GM21381 (cell line): ENCODE data around the gene KDM2B.
"Not testable (repeated sequence)": the region's sequence is repeated elsewhere in the genome, so short reads cannot be mapped to it uniquely, and the experiment has no call there.

Source experiments
- ATAC-seq: cut with Tn5 transposase; IDR thresholded peaks from one replicate; pipeline ENCODE4 v1.9.1; 2021; ENCODE audit warnings: mild to moderate bottlenecking, moderate library complexity; ENCODE audit not compliant: unreplicated experiment

KDM2B gene

GRCh38 chr12:121507984-121508383, 72.8 kb downstream of the KDM2B start:
- no peak for ATAC-seq

GRCh38 chr12:121507245-121507644, 73.6 kb downstream of the KDM2B start:
- ATAC-seq = no peak

- ATAC-seq = no peak
Observed at GRCh38 chr12:121505513-121505912, 75.3 kb downstream of the KDM2B start.

- no peak for ATAC-seq
Observed at GRCh38 chr12:121504505-121504904, 76.3 kb downstream of the KDM2B start.

- ATAC-seq = no peak
Observed at GRCh38 chr12:121503395-121503794, 77.4 kb downstream of the KDM2B start.

GRCh38 chr12:121501946-121502345, 78.9 kb downstream of the KDM2B start:
- no peak for ATAC-seq

- ATAC-seq = no peak
Observed at GRCh38 chr12:121499929-121500793, 80.7 kb downstream of the KDM2B start.

- no peak for ATAC-seq
Observed at GRCh38 chr12:121495746-121496145, 85.1 kb downstream of the KDM2B start.

- ATAC-seq = no peak
Observed at GRCh38 chr12:121494093-121494787, 86.6 kb downstream of the KDM2B start.

- ATAC-seq = no peak
Observed at GRCh38 chr12:121490401-121491281, 90.2 kb downstream of the KDM2B start.

- no peak for ATAC-seq
Observed at GRCh38 chr12:121489874-121490273, 90.9 kb downstream of the KDM2B start.

GRCh38 chr12:121484967-121485366, 95.9 kb downstream of the KDM2B start:
- no peak for ATAC-seq

GRCh38 chr12:121484564-121484963, 96.3 kb downstream of the KDM2B start:
- not testable (repeated sequence) for ATAC-seq

GRCh38 chr12:121483949-121484348, 96.9 kb downstream of the KDM2B start:
- no peak for ATAC-seq

- no peak for ATAC-seq
Observed at GRCh38 chr12:121476477-121476876, 104.3 kb downstream of the KDM2B start.

GRCh38 chr12:121475279-121475678, 105.5 kb downstream of the KDM2B start:
- no peak for ATAC-seq

- ATAC-seq = no peak
Observed at GRCh38 chr12:121472150-121472905, 108.5 kb downstream of the KDM2B start.

- ATAC-seq = no peak
Observed at GRCh38 chr12:121470751-121471150, 110.1 kb downstream of the KDM2B start.

GRCh38 chr12:121468499-121468801, 112.4 kb downstream of the KDM2B start:
- ATAC-seq = no peak

GRCh38 chr12:121467638-121468498, 113.0 kb downstream of the KDM2B start:
- no peak for ATAC-seq
